ENCODE measurements around the gene TRIM31.

DNA sequence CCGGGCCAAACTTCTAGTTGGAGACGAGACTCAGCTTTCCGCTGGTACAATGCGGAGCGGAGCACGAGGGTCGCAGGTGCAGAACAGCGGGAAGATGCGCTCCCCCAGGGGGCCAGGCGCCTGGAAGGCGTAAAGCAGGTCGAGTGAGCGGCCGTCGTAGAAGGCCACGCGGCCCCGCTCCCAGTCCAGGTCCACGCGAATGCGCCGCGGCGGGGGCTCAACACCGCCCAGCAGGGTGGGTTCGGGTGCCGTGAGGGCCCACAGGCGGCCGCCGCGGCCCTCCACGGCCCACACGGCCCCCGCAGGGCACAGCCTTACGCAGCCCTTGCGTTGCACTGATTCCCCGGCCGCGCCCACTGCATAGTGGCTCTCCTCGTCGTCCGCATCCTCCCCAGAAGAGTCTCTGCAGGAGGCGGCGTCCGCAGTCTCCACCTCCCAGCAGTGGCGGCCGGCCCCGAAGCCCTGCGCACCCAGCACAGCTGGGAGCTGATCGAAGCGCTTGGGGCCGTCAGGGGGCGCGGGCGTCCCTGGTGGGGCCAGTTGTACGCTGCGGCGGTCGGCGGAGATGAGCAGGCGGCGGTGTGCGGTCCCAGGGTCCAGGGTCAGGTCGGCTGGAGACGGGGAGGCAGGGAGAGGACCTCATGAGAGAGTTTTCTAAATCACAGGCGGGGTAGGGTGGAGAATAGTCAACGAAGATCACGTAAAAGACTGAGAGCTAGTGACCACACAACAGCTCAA is 41.6 kb downstream of the TRIM31 start:
- TF ChIP-seq ZNF747 (tag by site-specific recombination; IDR thresholded peaks at IDR 0.05) (no peak), ZNF76 (tag by site-specific recombination; IDR thresholded peaks at IDR 0.05; ENCODE audit: borderline replicate concordance, low read depth) (no peak), ZFP3 (tag by site-specific recombination; IDR thresholded peaks at IDR 0.05; ENCODE audit: low read depth) (no peak)
- TF ChIP-seq, protein P1, sequence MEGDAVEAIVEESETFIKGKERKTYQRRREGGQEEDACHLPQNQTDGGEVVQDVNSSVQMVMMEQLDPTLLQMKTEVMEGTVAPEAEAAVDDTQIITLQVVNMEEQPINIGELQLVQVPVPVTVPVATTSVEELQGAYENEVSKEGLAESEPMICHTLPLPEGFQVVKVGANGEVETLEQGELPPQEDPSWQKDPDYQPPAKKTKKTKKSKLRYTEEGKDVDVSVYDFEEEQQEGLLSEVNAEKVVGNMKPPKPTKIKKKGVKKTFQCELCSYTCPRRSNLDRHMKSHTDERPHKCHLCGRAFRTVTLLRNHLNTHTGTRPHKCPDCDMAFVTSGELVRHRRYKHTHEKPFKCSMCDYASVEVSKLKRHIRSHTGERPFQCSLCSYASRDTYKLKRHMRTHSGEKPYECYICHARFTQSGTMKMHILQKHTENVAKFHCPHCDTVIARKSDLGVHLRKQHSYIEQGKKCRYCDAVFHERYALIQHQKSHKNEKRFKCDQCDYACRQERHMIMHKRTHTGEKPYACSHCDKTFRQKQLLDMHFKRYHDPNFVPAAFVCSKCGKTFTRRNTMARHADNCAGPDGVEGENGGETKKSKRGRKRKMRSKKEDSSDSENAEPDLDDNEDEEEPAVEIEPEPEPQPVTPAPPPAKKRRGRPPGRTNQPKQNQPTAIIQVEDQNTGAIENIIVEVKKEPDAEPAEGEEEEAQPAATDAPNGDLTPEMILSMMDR (tag by site-specific recombination; IDR thresholded peaks at IDR 0.05): no peak
- TF ChIP-seq, protein P2, sequence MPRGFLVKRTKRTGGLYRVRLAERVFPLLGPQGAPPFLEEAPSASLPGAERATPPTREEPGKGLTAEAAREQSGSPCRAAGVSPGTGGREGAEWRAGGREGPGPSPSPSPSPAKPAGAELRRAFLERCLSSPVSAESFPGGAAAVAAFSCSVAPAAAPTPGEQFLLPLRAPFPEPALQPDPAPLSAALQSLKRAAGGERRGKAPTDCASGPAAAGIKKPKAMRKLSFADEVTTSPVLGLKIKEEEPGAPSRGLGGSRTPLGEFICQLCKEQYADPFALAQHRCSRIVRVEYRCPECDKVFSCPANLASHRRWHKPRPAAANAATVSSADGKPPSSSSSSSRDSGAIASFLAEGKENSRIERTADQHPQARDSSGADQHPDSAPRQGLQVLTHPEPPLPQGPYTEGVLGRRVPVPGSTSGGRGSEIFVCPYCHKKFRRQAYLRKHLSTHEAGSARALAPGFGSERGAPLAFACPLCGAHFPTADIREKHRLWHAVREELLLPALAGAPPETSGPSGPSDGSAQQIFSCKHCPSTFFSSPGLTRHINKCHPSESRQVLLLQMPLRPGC (tag by site-specific recombination; IDR thresholded peaks at IDR 0.05): no peak
- TF ChIP-seq, protein P3, sequence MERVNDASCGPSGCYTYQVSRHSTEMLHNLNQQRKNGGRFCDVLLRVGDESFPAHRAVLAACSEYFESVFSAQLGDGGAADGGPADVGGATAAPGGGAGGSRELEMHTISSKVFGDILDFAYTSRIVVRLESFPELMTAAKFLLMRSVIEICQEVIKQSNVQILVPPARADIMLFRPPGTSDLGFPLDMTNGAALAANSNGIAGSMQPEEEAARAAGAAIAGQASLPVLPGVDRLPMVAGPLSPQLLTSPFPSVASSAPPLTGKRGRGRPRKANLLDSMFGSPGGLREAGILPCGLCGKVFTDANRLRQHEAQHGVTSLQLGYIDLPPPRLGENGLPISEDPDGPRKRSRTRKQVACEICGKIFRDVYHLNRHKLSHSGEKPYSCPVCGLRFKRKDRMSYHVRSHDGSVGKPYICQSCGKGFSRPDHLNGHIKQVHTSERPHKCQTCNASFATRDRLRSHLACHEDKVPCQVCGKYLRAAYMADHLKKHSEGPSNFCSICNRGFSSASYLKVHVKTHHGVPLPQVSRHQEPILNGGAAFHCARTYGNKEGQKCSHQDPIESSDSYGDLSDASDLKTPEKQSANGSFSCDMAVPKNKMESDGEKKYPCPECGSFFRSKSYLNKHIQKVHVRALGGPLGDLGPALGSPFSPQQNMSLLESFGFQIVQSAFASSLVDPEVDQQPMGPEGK (tag by site-specific recombination; IDR thresholded peaks at IDR 0.05): no peak
- TF ChIP-seq, protein P4, sequence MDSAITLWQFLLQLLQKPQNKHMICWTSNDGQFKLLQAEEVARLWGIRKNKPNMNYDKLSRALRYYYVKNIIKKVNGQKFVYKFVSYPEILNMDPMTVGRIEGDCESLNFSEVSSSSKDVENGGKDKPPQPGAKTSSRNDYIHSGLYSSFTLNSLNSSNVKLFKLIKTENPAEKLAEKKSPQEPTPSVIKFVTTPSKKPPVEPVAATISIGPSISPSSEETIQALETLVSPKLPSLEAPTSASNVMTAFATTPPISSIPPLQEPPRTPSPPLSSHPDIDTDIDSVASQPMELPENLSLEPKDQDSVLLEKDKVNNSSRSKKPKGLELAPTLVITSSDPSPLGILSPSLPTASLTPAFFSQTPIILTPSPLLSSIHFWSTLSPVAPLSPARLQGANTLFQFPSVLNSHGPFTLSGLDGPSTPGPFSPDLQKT (IDR thresholded peaks at IDR 0.05; ENCODE audit: borderline replicate concordance, low read depth, low read length): no peak
